Activated T-helper 9 cell treated with anti-CD3 and anti-CD28 coated beads, Interleukin-2, amount 50 U/mL, for 16 hours (primary cell): Measurements from ENCODE around the gene CHMP3.
"Not testable (repeated sequence)": the region's sequence is repeated elsewhere in the genome, so short reads cannot be mapped to it uniquely, and the experiment has no call there.

Source experiments
- DNase-seq: peaks from one replicate; pipeline ENCODE4 v3.0.0-alpha.2; 2020; ENCODE audit warnings: low read depth

CHMP3 gene

DNA sequence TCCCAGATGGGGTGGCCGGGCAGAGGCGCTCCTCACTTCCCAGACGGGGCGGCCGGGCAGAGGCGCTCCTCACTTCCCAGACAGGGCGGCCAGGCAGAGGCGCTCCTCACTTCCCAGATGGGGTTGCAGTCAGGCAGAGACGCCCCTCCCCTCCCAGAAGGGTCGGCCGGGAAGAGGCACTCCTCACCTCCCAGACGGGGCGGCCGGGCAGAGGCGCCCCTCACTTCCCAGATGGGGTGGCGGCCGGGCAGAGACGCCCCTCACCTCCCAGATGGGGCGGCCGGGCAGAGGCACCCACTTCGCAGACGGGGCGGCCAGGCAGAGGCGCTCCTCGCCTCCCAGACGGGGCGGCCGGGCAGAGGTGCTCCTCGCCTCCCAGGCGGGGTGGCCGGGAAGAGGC is 13.8 kb downstream of the CHMP3 start:
- not testable (repeated sequence) for DNase-seq

DNA sequence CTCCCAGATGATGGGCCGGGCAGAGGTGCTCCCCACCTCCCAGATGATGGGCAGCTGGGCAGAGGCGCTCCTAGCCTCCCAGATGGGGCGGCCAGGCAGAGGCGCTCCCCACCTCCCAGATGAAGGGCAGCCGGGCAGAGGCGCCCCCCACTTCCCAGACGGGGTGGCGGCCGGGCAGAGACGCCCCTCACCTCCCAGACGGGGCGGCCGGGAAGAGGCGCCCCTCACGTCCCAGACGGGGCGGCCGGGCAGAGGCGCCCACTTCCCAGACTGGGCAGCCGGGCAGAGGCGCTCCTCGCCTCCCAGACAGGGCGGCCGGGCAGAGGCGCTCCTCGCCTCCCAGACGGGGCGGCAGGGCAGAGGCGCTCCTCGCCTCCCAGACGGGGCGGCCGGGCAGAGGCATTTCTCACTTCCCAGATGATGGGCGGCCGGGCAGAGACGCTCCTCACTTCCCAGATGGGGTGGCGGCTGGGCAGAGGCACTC is 14.3 kb downstream of the CHMP3 start:
- not testable (repeated sequence) for DNase-seq

DNA sequence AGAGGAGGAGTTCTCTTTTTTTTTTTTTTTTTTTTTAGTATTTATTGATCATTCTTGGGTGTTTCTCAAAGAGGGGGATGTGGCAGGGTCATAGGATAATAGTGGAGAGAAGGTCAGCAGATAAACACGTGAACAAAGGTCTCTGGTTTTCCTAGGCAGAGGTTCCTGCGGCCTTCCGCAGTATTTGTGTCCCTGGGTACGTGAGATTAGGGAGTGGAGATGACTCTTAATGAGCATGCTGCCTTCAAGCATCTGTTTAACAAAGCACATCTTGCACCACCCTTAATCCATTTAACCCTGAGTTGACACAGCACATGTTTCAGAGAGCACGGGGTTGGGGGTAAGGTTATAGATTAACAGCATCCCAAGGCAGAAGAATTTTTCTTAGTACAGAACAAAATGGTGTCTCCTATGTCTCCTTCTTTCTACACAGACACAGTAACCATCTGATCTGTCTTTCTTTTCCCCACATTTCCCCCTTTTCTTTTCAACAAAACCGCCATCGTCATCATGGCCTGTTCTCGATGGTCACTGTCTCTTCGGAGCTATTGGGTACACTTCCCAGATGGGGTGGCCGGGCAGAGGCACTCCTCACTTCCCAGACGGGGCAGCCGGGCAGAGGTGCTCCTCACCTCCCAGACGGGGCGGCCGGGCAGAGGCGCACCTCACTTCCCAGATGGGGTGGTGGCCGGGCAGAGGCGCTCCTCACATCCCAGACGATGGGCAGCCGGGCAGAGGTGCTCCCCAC is 14.9 kb downstream of the CHMP3 start:
- not testable (repeated sequence) for DNase-seq

DNA sequence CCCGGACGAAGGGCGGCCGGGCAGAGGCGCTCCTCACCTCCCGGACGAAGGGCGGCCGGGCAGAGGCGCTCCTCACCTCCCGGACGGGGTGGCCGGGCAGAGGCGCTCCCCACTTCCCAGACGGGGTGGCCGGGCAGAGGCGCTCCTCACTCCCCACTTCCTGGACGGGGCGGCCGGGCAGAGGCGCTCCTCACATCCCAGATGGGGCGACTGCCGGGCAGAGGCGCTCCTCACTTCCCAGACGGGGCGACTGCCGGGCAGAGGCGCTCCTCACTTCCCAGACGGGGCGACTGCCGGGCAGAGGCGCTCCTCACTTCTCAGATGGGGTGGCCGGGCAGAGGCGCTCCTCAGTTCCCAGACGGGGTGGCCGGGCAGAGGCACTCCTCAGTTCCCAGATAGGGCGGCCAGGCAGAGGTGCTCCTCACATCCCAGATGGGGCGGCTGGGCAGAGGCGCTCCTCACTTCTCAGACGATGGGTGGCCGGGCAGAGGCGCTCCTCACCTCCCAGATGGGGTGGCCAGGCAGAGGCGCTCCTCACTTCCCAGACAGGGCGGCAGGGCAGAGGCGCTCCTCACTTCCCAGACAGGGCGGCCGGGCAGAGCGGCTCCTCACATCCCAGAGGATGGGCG is 17.8 kb downstream of the CHMP3 start:
- DNase-seq, result not testable (repeated sequence)

DNA sequence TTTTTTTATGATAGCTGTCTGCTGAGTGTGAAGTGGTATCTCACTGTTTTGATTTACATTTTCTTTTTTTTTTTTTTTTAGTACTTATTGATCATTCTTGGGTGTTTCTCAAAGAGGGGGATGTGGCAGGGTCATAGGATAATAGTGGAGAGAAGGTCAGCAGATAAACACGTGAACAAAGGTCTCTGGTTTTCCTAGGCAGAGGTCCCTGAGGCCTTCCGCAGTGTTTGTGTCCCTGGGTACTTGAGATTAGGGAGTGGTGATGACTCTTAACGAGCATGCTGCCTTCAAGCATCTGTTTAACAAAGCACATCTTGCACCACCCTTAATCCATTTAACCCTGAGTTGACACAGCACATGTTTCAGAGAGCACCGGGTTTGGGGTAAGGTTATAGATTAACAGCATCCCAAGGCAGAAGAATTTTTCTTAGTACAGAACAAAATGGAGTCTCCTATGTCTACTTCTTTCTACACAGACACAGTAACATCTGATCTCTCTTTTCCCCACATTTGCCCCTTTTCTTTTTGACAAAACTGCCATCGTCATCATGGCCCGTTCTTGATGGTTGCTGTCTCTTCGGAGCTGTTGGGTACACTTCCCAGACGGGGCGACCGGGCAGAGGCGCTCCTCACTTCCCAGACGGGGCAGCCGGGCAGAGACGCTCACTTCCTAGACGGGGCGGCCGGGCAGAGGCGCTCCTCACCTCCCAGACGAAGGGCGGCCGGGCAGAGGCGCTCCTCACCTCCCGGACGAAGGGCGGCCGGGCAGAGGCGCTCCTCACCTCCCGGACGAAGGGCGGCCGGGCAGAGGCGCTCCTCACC is 18.8 kb downstream of the CHMP3 start:
- not testable (repeated sequence) for DNase-seq

DNA sequence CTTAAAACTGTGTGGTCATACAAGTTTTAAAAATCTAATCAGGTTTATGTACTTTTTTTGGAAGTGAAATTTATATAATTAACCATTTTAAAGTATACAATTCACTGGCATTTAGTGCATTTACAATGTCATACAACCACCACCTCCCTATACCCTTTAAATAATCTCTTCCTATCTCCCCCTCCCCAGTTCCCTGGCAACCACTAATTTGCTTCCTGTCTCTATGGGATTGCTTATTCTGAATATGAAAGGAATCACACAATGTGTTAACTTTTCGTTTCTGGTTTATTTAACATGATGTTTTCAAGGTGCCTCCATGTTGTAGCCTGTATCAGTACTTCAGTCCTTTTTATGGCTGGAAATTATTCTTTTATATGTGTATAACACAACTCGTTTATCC is 19.4 kb downstream of the CHMP3 start:
- DNase-seq, result no peak

DNA sequence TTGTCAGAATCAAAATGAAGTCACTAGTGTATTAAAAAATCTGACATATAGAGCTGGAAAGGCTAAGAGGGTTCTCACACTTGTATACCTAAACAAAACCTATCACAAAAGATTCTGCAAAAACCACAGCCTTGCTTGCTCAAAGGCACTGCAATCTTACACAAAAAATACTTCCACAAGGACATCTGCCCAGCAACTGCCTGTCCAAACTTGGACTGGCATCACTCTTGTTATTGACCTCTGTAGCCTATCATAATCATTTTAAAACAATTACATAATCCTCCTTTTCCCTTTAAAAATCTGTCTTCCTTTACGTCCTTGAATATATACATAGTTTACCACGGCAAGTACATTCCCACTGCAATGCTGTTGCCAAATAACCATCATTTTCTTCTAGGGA is 19.9 kb downstream of the CHMP3 start:
- no peak for DNase-seq

DNA sequence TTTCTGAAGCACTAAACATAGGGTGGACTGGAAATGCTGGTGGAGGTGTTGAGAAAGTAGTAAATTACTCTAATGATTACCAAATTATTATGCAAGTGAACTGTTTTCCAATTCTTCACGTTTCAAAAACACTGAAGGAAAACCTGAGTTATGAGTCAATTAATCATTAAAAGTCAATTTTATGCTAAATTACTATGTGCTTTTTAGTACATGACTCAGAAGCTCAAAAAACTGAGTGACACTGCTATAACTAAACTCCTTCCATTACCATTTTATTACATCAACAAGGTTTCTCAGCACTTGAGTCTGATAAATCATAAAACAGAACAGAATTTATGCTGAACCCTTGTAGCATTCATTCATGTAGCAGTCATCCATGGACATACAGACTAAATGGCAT is 20.4 kb downstream of the CHMP3 start:
- no peak for DNase-seq

DNA sequence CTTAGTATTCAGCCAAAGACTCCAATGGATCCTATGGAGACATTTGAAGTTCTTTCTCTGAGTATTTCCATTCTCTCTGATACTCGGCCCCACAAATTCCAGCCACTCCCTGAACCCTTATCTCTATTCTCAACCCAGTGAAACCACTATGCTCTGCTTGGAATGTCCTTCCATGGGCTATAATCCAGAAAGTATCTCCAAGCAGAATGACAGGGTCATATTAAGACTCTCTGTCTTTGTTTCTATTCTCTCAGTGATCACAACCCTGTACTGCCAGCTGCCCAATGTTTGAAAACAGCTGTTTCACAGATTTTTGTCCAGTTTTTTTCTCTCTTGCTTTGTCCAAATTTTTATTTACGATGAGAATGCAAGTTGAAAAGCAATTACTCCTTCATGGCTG is 21.9 kb downstream of the CHMP3 start:
- DNase-seq, result no peak

DNA sequence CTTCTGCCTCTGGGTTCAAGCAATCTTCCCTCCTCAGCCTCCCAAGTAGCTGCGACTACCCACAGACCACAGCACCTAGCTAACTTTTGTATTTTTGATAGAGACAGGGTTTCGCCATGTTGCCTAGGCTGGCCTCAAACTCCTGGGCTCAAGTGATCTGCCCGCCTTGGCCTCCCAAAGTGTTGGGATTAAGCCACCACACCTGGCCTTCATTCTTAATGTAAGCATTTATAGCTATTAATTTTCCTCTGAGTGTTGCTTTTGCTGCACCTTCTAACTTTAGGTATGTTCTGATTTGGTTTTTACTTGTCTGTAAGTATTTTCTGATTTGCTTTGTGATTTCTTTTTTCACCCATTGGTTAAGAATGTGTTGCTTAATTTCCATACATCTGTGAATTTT is 29.7 kb downstream of the CHMP3 start:
- DNase-seq, result no peak

DNA sequence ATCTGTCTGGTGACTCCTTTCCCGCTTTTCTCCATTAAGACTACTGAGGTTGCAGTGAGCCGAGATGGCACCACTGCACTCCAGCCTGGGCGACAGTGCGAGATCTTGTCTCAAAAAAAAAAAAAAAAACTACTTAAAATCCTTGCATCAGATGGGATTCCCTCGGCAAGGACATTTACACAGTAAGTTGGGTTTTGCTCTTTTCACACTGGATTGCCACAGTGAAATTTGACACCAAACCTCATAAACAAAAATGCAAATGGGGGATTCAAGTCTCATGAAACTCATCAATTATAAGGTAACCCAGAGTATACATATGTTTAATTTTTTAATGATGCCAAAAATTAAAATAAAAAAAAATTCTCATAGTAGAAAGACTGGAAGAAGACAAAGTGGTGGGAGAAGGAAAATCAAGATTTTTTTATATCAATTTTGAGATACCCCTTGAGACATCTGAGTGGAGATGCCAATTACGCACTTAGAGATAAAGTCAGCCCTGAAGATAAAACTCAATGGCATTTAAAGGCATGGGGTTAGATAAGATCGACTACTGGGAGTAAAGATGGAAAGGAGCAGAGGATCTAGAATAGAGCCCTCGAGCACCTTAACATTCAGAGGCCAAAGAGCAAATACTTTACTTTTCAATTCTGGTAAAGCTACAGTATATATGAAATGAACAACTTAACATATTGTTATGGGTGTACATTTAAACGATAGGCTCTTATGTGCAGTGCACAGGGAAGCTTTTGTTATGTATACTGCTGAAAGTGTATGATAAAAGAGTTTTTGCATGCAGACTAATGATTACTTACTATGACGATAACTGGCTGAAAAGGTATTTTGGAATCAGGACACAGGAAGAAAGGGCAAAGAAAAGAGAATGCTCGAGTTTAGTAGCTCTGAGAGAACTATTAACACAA is 37.6 kb downstream of the CHMP3 start:
- DNase-seq, result no peak

DNA sequence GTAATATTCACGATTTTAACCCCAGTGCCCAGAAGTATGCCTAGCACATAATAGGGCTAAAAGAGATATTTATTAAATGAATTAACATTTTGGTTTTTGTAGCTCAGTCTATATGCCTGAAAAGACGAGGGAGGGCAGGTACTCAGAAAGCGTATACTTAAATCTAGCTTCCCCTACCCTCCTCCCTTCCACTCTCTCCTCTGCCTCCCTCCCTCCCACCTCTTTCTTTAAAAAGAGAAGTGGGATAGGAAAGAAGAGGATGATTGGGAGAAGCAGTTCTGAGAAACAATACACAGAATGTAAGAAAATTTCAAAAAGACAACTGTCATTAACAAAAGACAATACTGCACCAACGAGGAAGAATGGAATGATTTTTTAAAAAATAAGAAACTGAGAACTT is 39.8 kb downstream of the CHMP3 start:
- DNase-seq, result no peak

DNA sequence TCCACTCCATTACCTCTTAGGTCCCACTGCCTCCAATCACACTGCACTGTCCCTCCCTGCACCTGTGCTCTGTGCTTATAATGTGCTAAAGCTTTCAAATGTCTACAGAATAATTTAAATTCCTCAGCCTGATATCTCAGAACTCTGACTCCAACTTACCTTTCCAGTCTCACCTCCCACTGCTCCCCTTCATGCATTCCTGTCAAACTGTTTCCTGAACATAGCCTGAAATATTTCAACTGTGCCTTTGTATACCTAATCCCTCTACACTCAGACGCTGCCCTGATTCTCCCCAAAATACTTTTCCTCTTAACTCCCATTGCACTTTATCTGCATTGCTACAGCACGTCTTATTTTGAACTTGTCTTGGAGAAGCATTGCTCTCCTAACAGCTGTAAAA is 40.5 kb downstream of the CHMP3 start:
- DNase-seq, result no peak

DNA sequence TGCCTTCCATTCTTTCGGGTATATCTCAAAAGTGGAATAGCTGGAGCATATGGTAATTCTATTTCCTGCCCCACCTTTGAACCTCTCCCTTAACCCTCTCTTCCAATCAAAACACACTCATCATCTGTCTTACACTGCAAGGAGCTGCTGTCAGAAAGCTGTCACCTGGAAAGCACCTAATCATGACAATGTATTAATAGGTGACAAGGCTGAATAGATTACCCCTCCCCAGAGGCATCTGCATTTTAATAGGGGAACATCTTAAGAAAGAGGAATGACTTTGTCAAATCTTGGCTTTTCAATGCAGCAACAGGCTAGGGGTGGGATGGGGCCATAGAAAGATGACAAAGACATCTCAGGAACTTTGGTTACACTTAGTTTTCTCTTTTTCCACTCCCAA is 41.3 kb downstream of the CHMP3 start:
- DNase-seq, result no peak

DNA sequence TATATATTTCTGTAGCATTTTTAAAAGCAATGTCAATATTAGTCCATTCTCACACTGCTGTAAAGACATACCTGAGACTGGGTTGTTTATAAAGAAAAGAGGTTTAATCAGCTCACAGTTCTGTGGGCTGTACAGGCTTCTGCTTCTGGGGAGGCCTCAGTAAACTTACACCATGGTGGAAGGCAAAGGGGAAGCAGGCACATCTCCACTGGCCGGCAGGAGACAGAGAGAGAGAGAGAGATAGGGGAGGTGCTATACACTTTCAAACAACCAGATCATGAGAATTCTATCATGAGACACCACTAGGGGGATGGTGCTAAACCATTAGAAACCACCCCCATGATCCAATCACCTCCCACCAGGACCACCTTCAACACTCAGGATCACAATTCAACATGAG is 43.1 kb downstream of the CHMP3 start:
- DNase-seq, result no peak

DNA sequence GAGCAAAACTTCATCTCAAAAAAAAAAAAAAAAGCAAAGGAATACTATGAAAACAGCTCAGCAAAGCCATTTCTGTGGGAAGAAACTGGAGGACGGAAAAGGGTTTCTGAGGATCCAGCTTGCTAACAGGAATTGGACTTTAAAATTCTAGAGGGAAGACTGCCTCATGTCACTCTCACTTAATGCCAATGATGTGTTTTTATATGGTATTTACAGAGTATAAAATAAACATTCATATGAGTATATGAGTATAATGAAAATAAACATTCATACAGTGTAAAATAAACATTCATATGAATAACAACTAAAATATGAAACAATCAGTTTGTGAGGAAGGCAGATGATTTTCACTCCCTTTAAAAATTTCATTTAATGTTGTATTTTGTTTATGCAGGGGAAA is 43.9 kb downstream of the CHMP3 start:
- no peak for DNase-seq

DNA sequence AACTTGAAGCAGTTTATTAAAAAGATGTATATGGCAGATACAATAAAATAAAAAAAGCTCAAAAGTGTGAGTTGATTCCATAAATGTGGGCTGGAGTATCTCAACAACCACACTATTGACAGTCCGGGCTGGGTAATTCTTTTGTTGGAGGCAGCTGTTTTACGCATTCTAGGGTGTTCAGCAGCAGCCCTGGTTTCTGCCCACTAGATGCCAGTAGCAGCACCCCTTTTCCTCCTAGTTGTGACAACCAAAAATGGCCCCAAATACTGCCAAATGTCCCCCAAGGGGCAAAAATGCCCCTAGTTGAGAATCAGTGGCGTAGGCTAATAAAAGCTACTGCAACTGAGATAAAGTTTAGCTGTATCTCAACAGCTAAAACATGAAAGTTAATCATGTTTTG is 44.8 kb downstream of the CHMP3 start:
- no peak for DNase-seq

DNA sequence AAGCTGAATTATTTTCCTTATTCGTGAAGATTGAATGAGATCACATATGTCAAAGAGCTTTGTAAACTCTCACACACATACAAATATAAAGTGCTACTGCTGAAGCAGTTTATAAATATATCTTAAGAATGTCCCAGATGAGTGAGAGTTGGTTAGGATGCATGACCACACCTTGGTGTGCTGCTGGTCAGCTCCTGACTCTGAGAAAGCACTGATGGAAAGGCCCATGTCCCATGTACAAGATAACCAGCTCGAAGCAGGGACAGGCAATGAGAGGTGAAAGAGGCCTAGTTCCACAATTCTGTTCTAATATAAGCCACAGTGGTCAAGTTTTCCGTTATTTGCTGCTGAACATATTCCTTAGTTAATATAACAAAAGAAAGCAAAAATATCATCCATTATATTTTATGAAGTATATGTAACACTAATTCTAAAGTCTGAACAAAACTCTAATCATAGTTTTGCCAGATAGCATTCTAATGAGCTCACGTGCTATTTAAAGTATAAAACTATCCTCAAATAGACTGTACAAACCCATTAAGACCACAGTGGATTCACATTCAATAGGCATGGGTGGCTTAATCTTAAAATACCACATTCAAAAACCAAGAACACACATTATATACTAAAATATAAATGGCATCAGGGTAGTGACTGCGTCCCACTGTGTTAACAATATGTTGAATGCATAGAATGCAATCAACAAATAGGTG is 49.1 kb downstream of the CHMP3 start:
- DNase-seq, result no peak

DNA sequence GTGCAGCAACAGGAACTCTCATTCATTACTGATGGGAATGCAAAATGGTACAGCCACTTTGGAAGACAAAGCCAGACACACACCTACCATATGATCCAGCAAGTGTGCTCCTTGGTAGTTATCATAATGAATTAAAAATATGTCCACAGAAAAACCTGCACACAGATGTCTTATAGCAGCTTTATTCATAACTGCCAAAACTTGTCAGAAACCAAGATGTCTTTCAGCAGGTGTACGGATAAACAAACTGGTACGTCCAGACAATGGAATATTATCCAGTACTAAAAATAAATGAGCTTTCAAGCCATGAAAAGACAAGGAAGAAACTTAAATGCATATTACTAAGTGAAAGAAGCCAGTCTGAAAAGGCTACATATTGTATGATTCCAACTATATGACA is 50.4 kb downstream of the CHMP3 start:
- DNase-seq, result no peak

DNA sequence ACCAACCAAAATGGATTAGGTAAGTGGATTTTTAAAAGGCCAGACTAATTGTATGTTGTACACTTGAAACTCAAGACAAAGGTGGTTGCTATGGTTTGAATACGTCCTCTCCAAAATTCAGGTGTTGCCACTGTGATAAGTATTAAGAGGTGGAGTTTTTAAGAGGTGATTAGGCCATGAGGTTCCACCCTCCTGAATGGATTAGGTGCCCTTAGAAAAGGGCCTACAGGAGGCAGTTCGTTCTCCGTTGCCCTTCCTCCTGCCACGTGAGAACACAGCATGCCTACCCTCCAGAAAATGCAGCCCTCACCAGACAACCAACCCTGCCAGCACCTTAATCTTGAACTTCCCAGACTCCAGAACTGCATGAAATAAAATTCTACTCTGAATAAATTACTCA is 51.2 kb downstream of the CHMP3 start:
- no peak for DNase-seq

DNA sequence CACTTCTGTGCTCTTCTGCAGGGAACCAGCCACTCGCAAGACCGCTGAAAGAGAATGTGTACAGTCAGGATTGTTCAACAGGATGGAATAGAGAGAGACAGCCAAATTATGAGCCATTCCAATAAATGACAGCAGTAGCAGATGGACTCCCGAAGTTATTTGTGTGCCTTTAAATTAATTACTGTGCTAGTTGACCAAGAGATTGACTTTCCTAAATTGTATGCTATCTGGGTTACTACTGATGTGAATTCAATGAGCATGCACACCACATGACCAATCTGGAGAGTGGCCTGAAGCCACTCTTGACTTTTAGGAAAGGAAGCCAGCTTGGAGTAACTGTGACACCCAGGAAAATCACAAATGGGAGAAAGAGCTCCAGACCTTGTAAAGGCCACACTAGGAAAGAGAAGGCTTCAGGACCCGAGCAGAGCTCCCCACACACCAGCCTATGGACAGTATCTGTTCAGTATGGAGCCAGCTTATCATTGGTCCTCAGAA is 52.8 kb downstream of the CHMP3 start:
- DNase-seq, result no peak
